A673 (cell line): ENCODE measurements around the gene TCF12. TPM values are rescaled to one million over a fixed set of nuclear protein-coding genes. Genes with fewer than 3 reads are reported as not detected.

Experiments used
- BruUV-seq: library from RNA; stranded (reverse); fragments of 400-500 nt; replicated peaks from 2 replicates; lab custom pipeline; 2021; lab: Mats Ljungman, UMichigan
- CTCF ChIA-PET: fragments of 300-600 bp; sonication (Branson Sonifier 250); formaldehyde crosslinking; loops from one replicate; lab custom pipeline; 2022; ENCODE audit warnings: antibody characterized with exemption; lab: Charles Lee
- POLR2A ChIA-PET: fragments of 300-600 bp; sonication (Branson Sonifier 250); formaldehyde crosslinking; loops from one replicate; lab custom pipeline; 2022; ENCODE audit warnings: antibody characterized with exemption; ENCODE audit not compliant: low non-redundant PET; lab: Charles Lee
- DNase-seq: peaks from one replicate; pipeline ENCODE4 v3.0.0-alpha.2; 2015; ENCODE audit warnings: low spot score
- H3K27ac ChIP-seq: fragments of 200-600 bp; sonication (generic); 2 replicates; pipeline ENCODE4 v1.5.1; 2016; ENCODE audit warnings: mixed run types, low read depth, mild to moderate bottlenecking, mixed read lengths, antibody characterized with exemption, low read length; ENCODE audit not compliant: poor library complexity, severe bottlenecking
- H3K27me3 ChIP-seq: fragments of 200-600 bp; sonication (generic); replicated peaks from 2 replicates; pipeline ENCODE4 v1.6.1; 2017; ENCODE audit warnings: mixed run types, low read depth, mild to moderate bottlenecking, mixed read lengths, antibody characterized with exemption, low read length; ENCODE audit not compliant: insufficient read depth, poor library complexity
- H3K36me3 ChIP-seq: fragments of 200-600 bp; sonication (generic); 2 replicates; pipeline ENCODE4 v1.6.1; 2016; ENCODE audit warnings: mixed run types, mild to moderate bottlenecking, mixed read lengths, antibody characterized with exemption, low read length; ENCODE audit not compliant: insufficient read depth, poor library complexity, severe bottlenecking
- H3K4me1 ChIP-seq: fragments of 200-600 bp; sonication (generic); 2 replicates; pipeline ENCODE4 v1.6.1; 2017; ENCODE audit warnings: mixed run types, mild to moderate bottlenecking, mixed read lengths, antibody characterized with exemption, low read length; ENCODE audit not compliant: insufficient read depth, poor library complexity, severe bottlenecking
- H3K4me3 ChIP-seq: fragments of 200-600 bp; sonication (generic); 2 replicates; pipeline ENCODE4 v1.5.1; 2016; ENCODE audit warnings: low read depth, mixed run types, mild to moderate bottlenecking, mixed read lengths, low read length; ENCODE audit not compliant: poor library complexity, severe bottlenecking
- H3K9me3 ChIP-seq: fragments of 200-600 bp; sonication (generic); 2 replicates; pipeline ENCODE4 v1.6.1; 2016; ENCODE audit warnings: mixed run types, low read depth, mild to moderate bottlenecking, mixed read lengths, antibody characterized with exemption, low read length; ENCODE audit not compliant: poor library complexity, severe bottlenecking
- CTCF ChIP-seq: fragments of 300-800, 200-600 bp; sonication (generic); conservative IDR thresholded peaks from 2 replicates; pipeline ENCODE4 v1.5.1; 2017; ENCODE audit warnings: low read depth, mild to moderate bottlenecking, antibody characterized with exemption, low read length, moderate library complexity, mixed read lengths
- EZH2 ChIP-seq: fragments of 200-600 bp; sonication (generic); IDR thresholded peaks from 2 replicates; pipeline ENCODE4 v1.6.1; 2017; ENCODE audit warnings: borderline replicate concordance, low read depth, mild to moderate bottlenecking, mixed read lengths, antibody characterized with exemption, low read length; ENCODE audit not compliant: poor library complexity, severe bottlenecking
- intact Hi-C: fragments of 100-400 bp; cut with micrococcal nuclease; formaldehyde crosslinking; loops from one replicate; pipeline ENCODE4 v1.10.0; 2022; ENCODE audit not compliant: unreplicated experiment
- total RNA-seq: library from RNA; stranded (reverse); gene quantifications from 2 replicates; pipeline ENCODE4 v1.2.3, GENCODE V29; 2021

TCF12 gene
- total RNA-seq, 1 experiment from 2014 or later: 351 TPM

- H3K9me3 ChIP-seq: no peaks in the 10 kb centered on the region
- no peak for DNase-seq
- ChIA-PET CTCF (no interaction called here), POLR2A (interaction anchor here (0.6 kb wide), 1 partner anchor 188 kb away, joined by 11 read pairs; no protein-coding TSS in a partner anchor)
- H3K36me3 ChIP-seq: no peaks in the 10 kb centered on the region
- H3K4me1 ChIP-seq: peaks cover 48% of the 10 kb centered on the region
- H3K4me3 ChIP-seq: no peak overlapping the region
- H3K27ac ChIP-seq: peak overlapping the region; percentile 49
- no peaks in the 10 kb centered on the region for H3K27me3 ChIP-seq
- BruUV-seq: TSS peak; percentile 3
- intact Hi-C loops: no loop called here
- TF ChIP-seq EZH2: no peak
- no peak for TF ChIP-seq CTCF
Observed at GRCh38 chr15:56963126-56963525, 44.7 kb downstream of the TCF12 start.

GRCh38 chr15:56963710-56964109, 45.3 kb downstream of the TCF12 start:
- Histone ChIP-seq H3K36me3 (no peaks in the 10 kb centered on the region), H3K27me3 (no peaks in the 10 kb centered on the region), H3K4me1 (peaks cover 42% of the 10 kb centered on the region), H3K9me3 (no peaks in the 10 kb centered on the region), H3K4me3 (no peak overlapping the region), H3K27ac (peak overlapping the region; percentile 49)
- DNase-seq: peak; percentile 36
- TF ChIP-seq CTCF (no peak), EZH2 (no peak)
- no TSS peak for BruUV-seq
- intact Hi-C loops: no loop called here
- POLR2A ChIA-PET: no interaction called here
- CTCF ChIA-PET: no interaction called here

- BruUV-seq: no TSS peak
- Histone ChIP-seq H3K4me1 (peaks cover 42% of the 10 kb centered on the region), H3K9me3 (no peaks in the 10 kb centered on the region), H3K4me3 (no peak overlapping the region), H3K27me3 (no peaks in the 10 kb centered on the region), H3K36me3 (no peaks in the 10 kb centered on the region), H3K27ac (peak overlapping the region; percentile 49)
- intact Hi-C loops: no loop called here
- DNase-seq: peak; percentile 42
- TF ChIP-seq CTCF (no peak), EZH2 (no peak)
- ChIA-PET CTCF (no interaction called here), POLR2A (no interaction called here)
Observed at GRCh38 chr15:56964182-56964581, 45.7 kb downstream of the TCF12 start.
